Neural cell (in vitro differentiated cells): ENCODE results near the gene MRPS6. TPM values are rescaled to one million over a fixed set of nuclear protein-coding genes. Genes with fewer than 3 reads are reported as not detected.

ENCODE experiments used
- H2AFZ ChIP-seq: fragments of 200-600, 300-800 bp; sonication (generic), shearing (Covaris generic); 2 replicates; pipeline ENCODE4 v1.6.0; 2014; ENCODE audit warnings: low read depth, mild to moderate bottlenecking, antibody characterized with exemption, low read length, moderate library complexity
- H3F3A ChIP-seq: fragments of 200-600 bp; shearing (Covaris generic); 2 replicates; pipeline ENCODE4 v1.6.1; 2016; ENCODE audit warnings: mild to moderate bottlenecking, moderate library complexity, mixed read lengths, antibody characterized with exemption, low read length; ENCODE audit not compliant: insufficient read depth, poor library complexity, severe bottlenecking
- H3K27ac ChIP-seq: fragments of 200-600, 300-800 bp; sonication (generic), shearing (Covaris generic); 2 replicates; pipeline ENCODE4 v1.5.1; 2014; ENCODE audit warnings: mild to moderate bottlenecking, low read length, moderate library complexity
- H3K27me3 ChIP-seq: fragments of 300-800, 200-600 bp; sonication (generic), shearing (Covaris generic); 2 replicates; pipeline ENCODE4 v1.6.0; 2014; ENCODE audit warnings: mild to moderate bottlenecking, low read depth, low read length, moderate library complexity; ENCODE audit not compliant: insufficient read depth
- H3K36me3 ChIP-seq: fragments of 300-800, 200-600 bp; sonication (generic), shearing (Covaris generic); 2 replicates; pipeline ENCODE4 v1.5.1; 2014; ENCODE audit warnings: mild to moderate bottlenecking, antibody characterized with exemption, low read length, moderate library complexity; ENCODE audit not compliant: insufficient read depth
- H3K4me2 ChIP-seq: fragments of 300-800, 200-600 bp; sonication (generic), shearing (Covaris generic); 2 replicates; pipeline ENCODE4 v1.6.0; 2014; ENCODE audit warnings: mild to moderate bottlenecking, low read length
- H3K4me3 ChIP-seq: fragments of 300-800, 200-600 bp; sonication (generic), shearing (Covaris generic); 2 replicates; pipeline ENCODE4 v1.5.1; 2014; ENCODE audit warnings: mild to moderate bottlenecking, low read length, moderate library complexity
- H3K79me2 ChIP-seq: fragments of 200-600 bp; shearing (Covaris generic); replicated peaks from 2 replicates; pipeline ENCODE4 v1.6.0; 2014; ENCODE audit warnings: mild to moderate bottlenecking, low read length, moderate library complexity; ENCODE audit not compliant: insufficient read depth
- H3K9ac ChIP-seq: fragments of 300-800, 200-600 bp; sonication (generic), shearing (Covaris generic); 2 replicates; pipeline ENCODE4 v1.6.1; 2016; ENCODE audit warnings: mild to moderate bottlenecking, low read length, mixed read lengths
- H3K9me2 ChIP-seq: fragments of 200-600 bp; shearing (Covaris generic); 2 replicates; pipeline ENCODE4 v1.6.1; 2016; ENCODE audit warnings: mild to moderate bottlenecking, low read length, mixed read lengths; ENCODE audit not compliant: insufficient read depth
- H3K9me3 ChIP-seq: fragments of 200-600, 300-800 bp; sonication (generic), shearing (Covaris generic); 2 replicates; pipeline ENCODE4 v1.6.1; 2016; ENCODE audit warnings: mild to moderate bottlenecking, mixed run types, low read length, moderate library complexity, mixed read lengths
- H4K20me1 ChIP-seq: fragments of 200-600 bp; shearing (Covaris generic); 2 replicates; pipeline ENCODE4 v1.6.1; 2016; ENCODE audit warnings: mild to moderate bottlenecking, mixed run types; ENCODE audit not compliant: insufficient read depth
- CTCF ChIP-seq: fragments of 450-650 bp; IDR thresholded peaks from 2 replicates; pipeline ENCODE4 v1.5.1; 2014; ENCODE audit warnings: antibody characterized with exemption, mild to moderate bottlenecking, moderate library complexity; ENCODE audit not compliant: poor library complexity, severe bottlenecking
- EP300 ChIP-seq: fragments of 450-650 bp; conservative IDR thresholded peaks from 2 replicates; pipeline ENCODE4 v1.6.1; 2014; ENCODE audit warnings: antibody characterized with exemption, mild to moderate bottlenecking, moderate library complexity; ENCODE audit not compliant: poor library complexity, severe bottlenecking
- EZH2 ChIP-seq: fragments of 200-600, 300-800 bp; shearing (Covaris generic), sonication (generic); IDR thresholded peaks from 2 replicates; pipeline ENCODE4 v1.6.1; 2014; ENCODE audit warnings: antibody characterized with exemption, low read length, borderline replicate concordance, mild to moderate bottlenecking; ENCODE audit not compliant: insufficient read depth, poor library complexity, severe bottlenecking
- MXI1 ChIP-seq: fragments of 450-650 bp; conservative IDR thresholded peaks from 2 replicates; pipeline ENCODE4 v1.6.1; 2014; ENCODE audit warnings: antibody characterized with exemption, mild to moderate bottlenecking; ENCODE audit not compliant: poor library complexity, severe bottlenecking
- POLR2AphosphoS5 ChIP-seq: IDR thresholded peaks from 2 replicates; pipeline ENCODE4 v1.6.1; 2012
- RAD21 ChIP-seq: fragments of 450-650 bp; conservative IDR thresholded peaks from 2 replicates; pipeline ENCODE4 v1.6.1; 2014; ENCODE audit warnings: antibody characterized with exemption, mild to moderate bottlenecking, moderate library complexity
- REST ChIP-seq: IDR thresholded peaks from 2 replicates; pipeline ENCODE4 v1.6.1; 2012; ENCODE audit warnings: borderline replicate concordance
- SMC3 ChIP-seq: fragments of 450-650 bp; conservative IDR thresholded peaks from 2 replicates; pipeline ENCODE4 v1.6.1; 2014; ENCODE audit warnings: antibody characterized with exemption, mild to moderate bottlenecking, moderate library complexity; ENCODE audit not compliant: poor library complexity
- TAF1 ChIP-seq: IDR thresholded peaks from 2 replicates; pipeline ENCODE4 v1.6.1; 2012; ENCODE audit warnings: low read depth
- polyA plus RNA-seq: library from polyadenylated mRNA; depleted of rRNA; stranded (reverse); fragments of >200 nt; gene quantifications from 2 replicates; pipeline ENCODE4 v1.2.3, GENCODE V29; 2014

MRPS6 gene
- polyA plus RNA-seq, 1 donor from 2014 or later, result 70.1 TPM

GRCh38 chr21:34170886-34171285, 97.5 kb downstream of the MRPS6 start:
- H3K4me2 ChIP-seq, result no peak overlapping the region
- H3K27me3 ChIP-seq, result no peaks in the 10 kb centered on the region
- no peaks in the 10 kb centered on the region for H3K9me2 ChIP-seq
- no peak overlapping the region for H3K4me3 ChIP-seq
- H3K9ac ChIP-seq, result no peak overlapping the region
- H3K36me3 ChIP-seq, result no peaks in the 10 kb centered on the region
- no peak overlapping the region for H3K27ac ChIP-seq
- no peaks in the 10 kb centered on the region for H4K20me1 ChIP-seq
- no peaks in the 10 kb centered on the region for H3K79me2 ChIP-seq
- no peak overlapping the region for H2AFZ ChIP-seq
- TF ChIP-seq TAF1, result no peak
- no peak for TF ChIP-seq REST
- TF ChIP-seq POLR2AphosphoS5, result no peak
- peaks cover 17% of the 10 kb centered on the region for H3K9me3 ChIP-seq
- H3F3A ChIP-seq, result no peaks in the 10 kb centered on the region

GRCh38 chr21:34174470-34174869, 101.1 kb downstream of the MRPS6 start:
- TF ChIP-seq CTCF (no peak), TAF1 (no peak), POLR2AphosphoS5 (no peak), REST (no peak), MXI1 (no peak), RAD21 (no peak), SMC3 (no peak), EZH2 (no peak), EP300 (no peak)
- Histone ChIP-seq H3K36me3 (no peaks in the 10 kb centered on the region), H3F3A (no peaks in the 10 kb centered on the region), H3K4me3 (no peak overlapping the region), H2AFZ (no peak overlapping the region), H4K20me1 (no peaks in the 10 kb centered on the region), H3K79me2 (no peaks in the 10 kb centered on the region), H3K9me3 (no peaks in the 10 kb centered on the region), H3K9me2 (no peaks in the 10 kb centered on the region), H3K27me3 (no peaks in the 10 kb centered on the region), H3K9ac (no peak overlapping the region), H3K27ac (no peak overlapping the region), H3K4me2 (no peak overlapping the region)
